HG02642 (cell line): ENCODE measurements around the gene SCAPER.
"Not testable (repeated sequence)": the region's sequence is repeated elsewhere in the genome, so short reads cannot be mapped to it uniquely, and the experiment has no call there.

Source experiments
- ATAC-seq: cut with Tn5 transposase; IDR thresholded peaks from one replicate; pipeline ENCODE4 v1.9.1; 2021; ENCODE audit warnings: mild to moderate bottlenecking; ENCODE audit not compliant: unreplicated experiment, poor library complexity

The SCAPER gene

DNA sequence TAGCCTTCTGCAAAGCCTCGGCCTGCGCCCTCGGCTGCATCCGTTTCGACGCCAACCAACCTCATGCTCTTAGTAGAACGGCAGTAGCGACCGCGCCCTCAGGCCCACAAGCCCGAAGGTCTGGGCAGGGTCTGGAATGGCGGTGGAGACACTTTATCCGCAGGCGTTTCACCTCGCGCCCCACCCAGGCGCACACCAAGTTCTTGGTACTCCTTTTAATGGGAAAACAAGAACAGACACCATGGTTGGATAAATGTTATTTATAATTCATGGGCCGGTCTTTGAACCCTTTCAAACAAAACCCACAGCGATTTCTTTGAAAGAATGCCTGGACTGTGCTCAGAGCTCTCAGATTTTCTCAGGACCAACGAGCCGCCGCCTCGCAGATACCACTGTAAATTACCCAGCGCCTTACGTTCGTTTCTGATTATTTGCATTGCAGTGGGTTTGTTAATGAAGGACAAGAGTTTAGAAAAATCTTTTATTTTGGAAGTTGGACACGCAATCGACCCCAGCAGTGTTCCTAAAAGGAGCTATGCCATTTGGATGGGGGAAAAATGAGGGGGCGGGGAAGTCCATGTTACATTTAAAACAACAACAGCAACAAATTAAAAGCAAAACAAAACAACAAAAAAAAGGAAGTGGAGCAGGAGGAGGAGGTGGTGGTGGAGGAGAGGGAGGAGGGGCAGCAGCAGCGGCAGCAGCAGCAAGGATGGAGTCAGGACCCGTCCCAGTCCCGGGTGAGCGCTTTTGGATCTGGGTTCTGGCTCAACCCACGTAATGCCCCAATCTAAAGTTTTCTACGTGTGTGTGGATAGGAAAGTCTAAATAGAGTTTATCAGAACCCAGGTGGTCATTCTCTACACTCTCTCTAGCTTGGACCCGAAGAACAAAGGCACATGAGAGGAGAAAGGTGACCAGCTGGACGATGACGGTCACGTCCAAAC is 569.6 kb downstream of the SCAPER start:
- no peak for ATAC-seq

DNA sequence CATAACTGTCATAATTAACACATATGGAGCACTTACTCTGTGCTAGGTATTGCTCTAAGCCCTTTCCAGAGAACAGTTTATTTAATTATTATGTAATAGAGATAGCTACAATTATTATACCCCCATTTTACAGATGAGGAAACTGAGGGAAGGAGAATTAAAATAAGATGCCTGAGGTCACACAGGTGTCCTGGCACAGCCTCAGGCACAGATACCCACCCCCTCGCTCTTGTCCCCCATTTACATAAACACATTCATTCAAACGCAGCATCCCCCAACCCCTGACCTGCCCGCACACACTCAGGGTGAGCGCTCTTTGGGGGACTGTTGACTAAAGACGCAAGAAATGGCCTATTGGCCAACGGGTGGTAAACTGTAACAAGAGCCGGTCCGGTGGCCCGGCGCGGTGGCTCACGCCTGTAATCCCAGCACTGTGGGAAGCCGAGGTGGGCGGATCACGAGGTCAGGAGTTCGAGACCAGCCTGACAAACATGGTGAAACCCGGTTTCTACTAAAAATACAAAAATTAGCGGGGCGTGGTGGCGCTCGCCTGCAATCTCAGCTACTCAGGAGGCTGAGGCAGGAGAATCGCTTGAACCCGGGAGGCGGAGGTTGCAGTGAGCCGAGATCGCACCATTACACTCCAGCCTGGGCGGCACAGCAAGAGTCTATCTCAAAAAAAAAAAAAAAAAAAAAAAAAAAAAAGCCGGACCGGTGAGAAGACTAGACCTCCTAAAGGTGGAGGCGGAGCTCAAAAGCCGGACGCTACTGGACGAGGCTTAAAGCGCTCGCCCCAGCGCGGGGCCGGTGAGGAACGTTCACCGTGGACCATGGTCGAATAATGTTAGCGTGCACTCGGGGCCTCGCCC is 570.5 kb downstream of the SCAPER start:
- no peak for ATAC-seq

DNA sequence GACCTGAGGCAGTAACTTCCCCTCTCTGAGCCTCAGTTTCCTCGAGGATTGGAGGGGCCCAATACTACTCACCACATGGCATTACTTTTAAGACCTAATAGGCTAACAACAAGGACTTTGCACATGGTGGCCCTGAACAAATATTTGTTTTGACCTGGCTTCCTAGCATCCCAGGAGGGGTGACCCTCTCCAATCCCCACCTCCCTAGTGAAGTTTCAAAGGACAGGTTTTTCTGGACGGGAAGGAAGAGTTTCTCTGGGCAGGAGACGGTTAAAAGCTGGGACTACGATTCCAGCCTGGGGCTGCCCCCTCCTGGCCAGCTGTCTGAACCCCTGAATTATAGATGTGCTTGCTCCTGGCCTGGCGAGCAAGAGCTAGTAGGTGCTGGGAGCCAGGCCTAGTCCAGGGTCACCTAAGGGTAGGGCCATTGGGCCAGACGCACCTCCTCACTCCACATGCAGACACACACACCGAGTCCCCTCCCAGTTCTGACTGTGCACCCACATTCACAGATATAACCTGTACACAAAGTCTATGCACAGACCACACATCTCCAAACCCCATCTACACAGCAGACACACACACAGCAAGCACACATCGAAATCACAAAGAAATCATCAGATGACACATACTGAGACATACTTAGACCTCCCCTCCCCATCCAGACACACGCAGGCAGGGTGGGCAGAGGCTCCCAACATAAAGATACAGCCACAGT is 571.3 kb downstream of the SCAPER start:
- no peak for ATAC-seq

DNA sequence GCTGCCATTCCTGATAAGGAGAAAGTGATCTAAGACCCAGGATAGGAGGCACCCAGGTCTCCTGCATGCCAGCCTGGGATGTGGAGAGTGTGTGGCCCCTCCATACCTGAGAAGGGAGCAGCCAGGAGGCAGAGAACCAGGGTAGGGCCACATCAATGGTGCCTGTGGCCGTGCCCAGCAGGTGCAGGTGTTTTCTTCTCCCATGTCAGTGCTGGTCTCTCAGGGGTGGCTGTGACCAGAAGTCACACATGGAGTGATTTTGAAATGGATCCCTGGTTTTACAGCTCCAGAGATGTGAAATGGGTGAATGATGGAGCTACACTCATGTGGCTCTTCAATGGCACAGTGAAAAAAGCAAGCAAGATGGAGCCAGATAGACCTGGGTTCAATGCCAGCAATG is 571.8 kb downstream of the SCAPER start:
- no peak for ATAC-seq

DNA sequence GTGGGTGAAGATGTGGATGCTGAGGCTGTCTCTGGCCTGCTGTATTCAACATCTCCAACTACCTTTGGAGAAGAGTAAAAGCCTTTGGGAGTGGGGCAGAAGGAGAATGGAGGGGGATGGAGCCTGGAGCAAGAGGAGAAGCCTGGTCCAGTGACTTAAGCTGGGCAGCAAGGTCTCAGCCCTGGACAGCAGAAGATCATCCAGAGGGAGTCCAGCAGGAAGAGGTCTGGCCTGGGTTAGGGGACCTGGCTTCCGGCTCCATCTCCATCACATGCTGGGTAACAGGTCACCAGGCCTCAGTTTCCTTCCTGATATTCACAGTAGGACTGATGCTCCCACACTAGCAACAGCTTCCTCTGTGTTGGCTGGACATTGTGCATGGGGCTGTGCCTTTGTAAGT is 572.3 kb downstream of the SCAPER start:
- ATAC-seq, result no peak

DNA sequence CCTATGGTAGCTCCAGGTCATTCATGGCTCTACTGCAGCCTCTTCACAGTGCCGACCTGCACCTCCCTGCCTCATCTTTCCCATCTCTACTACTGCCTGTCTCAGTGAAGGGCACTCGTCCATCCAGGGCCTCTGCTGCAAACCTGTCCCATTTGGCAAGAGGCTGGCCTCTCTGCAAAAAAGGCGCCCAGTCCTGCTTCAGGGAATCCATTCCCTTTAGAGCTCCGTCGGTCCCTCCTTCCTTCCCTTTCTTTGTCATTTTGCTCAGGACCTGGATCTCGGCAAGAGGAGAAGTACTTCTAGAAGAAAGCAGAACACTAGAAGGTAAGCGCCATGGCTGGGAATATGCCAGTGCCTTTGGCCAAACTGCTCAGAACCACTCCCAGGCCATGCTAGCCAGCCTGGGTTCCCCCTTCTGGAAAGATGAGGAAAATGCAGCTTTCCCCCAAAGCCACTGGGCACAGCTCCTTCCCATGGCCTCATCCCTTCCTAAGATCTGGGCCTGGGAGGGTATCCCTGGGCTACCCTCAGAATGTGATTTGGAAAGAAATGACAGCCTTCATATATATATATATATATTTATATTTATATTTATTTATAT is 575.0 kb downstream of the SCAPER start:
- no peak for ATAC-seq

DNA sequence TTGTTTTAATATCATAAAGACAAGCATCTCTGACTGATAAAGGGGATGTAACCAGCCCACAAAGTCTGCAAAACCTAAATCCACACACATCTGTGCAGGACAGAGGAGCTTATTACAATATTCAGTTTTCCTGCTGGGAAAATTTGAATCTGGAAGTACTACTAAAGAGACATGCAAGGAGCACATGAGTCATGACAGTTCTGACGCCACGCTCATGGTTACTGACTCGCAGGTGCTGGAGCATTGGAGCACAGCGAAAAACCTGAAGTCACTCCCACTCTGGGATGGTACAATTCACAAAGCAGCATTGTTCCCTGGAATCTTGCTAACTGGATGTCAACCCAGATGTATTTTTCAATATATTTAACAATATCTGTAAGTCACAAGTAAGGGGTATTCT is 576.2 kb downstream of the SCAPER start:
- no peak for ATAC-seq

DNA sequence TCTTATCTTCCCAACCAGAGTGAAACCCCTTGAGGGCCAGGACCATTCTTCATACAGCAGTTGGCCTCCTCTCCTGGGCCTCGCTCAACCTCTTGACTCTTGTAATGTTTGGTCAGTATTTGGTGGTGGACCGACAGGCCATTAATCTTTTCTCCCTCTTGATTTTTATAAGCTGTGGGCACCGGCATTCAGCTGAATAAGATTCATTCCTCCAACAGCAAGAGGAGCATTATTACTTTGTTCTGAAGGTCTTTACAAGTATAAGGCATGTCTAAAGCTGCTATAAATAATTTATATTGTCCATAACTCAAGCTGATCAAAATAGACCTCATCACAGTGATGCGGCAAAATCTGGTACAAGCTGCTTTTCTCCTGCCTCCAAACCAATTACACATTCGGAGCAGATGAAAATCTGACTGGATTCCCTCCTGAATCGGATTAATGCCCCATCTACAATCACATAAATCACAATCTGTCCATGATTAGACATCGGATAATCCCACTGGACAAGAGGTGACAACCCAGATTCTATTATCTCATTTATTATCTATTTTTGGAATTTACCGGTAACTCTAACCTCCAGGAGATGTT is 576.9 kb downstream of the SCAPER start:
- no peak for ATAC-seq

DNA sequence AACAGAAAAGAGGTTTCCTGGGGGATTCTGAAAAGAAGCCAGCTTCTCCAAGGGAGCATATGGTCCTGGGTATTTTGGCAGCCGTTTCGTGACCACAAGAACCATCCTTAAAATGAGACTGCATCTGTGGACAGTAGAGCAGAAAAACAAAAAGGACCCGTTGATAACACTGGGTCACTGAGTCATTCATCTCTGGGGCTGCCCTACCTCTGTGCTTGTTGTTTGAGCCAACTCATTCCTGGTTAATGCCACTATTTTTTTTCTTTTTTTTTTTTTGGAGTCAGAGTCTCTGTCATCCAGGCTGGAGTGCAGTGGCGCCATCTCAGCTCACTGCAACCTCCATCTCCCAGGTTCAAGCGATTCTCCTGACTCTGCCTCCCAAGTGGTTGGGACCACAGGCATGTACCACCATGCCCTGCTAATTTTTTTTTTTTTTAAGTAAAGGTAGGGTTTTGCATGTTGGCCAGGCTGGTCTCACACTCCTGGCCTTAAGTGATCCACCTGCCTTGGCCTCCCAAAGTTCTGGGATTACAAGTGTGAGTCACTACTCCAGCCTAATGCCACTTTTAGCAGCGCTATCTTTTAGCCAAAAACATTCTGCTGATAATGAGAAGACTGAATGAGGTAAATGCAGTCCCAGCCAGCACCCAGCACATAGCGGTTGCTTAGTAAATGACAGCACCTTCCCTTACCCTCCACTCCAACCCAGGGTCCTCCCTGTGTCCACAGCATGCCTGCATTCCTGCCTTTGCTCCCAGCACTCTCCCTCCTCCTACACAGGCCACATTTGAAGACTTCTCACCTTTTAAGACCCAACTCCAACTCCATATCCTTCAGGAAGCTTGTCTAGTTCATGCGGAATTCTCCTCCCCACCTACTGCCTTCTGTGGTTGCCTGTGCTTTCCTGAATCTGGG is 577.7 kb downstream of the SCAPER start:
- ATAC-seq, result no peak

DNA sequence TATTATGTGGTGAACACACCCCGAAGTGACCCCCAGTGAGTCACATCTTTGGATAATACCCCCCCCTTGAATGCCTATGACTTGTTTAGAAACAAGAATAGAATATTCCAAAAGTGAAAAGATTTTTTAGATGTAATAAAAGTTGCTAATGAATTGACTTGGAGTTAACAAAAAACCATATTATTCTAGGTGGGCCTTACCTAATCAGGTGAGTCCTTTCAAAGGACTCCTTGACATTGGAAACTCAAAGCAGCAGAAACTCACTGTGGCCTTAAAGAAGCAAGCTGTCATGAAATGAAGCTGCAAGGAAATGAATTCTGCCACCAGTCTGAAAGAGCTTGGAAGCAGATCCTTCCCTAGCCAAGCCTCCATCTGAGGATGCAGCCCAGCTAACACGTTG is 579.4 kb downstream of the SCAPER start:
- no peak for ATAC-seq

DNA sequence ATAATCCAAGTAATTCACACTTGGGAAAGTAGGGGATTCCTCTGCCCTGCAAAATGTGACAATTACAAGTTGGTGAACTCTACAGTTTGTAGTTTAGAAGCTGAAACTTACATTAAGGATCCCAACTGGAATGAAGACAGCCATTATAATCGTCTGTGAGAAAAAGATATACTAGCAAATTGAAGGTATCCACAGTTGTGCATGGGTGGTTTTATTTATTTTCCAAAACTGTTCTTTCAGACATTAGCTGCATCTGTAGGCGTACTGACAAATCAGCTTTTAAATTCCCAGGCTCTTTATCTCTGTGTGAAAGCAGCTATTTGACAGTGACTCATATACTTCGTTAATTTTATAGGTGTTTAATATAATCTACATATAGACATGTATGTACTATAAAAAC is 581.1 kb downstream of the SCAPER start:
- ATAC-seq, result no peak

DNA sequence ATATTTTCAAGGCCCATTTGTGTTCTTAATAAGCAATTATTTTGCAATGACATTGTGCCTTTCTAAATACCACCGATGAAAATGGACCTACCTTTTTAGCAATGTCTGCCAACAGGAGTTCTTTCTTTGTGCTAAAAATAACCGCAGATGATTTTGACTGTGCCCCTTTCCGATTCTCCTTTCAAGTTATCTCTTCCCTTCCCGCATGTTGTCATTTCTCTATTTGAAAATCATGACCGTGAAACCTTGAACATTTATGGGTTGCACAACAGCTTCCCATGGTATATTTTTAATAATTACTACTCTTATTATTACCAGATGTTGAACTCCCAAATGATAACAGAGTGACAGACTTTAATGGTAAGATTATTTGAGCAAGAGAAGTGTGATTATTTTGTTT is 583.5 kb downstream of the SCAPER start:
- ATAC-seq, result no peak

DNA sequence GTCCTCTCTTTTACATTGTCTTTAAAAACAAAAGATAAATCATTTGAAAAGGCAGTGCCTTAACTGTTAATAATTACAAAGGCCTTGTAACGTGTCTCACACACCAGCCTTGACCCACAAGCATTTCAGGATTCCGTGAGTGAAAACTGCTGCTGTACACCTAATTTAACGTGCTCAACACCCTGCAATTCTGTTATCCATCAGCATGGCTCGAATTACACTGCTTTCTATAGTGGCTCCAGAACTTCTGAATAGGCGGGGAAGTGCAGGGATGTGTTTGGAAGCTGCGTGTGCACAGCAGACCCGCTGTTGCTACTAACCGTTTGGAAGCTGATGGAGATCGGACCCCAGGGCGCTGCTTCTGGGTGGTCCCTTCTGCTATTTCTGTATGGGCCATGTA is 584.0 kb downstream of the SCAPER start:
- no peak for ATAC-seq

DNA sequence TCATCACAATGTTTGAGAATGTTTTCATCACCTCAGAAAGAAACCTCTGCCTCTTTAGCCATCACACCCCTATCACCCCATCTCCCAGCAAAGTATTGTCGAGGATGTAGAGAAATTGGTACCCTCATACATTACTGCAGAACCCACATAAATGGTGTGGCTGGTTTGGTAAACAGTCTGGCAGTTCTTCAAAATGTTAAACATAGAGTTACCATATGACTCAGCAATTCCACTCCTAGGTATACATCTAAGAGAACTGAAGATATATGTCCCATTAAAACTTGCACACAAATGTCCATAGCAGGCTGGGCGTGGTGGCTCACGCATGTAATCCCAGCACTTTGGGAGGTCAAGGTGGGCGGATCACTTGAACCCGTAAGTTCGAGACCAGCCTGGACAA is 585.1 kb downstream of the SCAPER start:
- ATAC-seq, result no peak

DNA sequence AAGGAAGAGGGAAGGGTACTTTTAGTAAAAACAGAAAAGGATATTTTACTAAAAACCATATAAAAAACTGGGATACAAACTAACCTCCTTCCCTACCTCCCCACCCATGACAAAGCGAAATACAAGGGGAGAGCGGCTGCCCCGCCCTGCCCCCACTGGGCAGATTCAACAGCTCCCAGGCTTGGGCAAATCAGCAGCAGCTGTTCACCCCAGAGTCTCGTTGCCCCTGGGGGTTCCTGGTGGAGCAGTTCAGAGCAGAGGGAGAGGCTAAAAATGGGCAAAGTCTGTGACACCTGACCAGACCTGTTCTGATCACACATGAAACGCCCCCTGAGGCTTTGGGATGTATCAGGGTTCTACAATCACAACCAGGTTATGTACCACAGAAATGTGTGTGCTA is 591.4 kb downstream of the SCAPER start:
- ATAC-seq, result no peak

DNA sequence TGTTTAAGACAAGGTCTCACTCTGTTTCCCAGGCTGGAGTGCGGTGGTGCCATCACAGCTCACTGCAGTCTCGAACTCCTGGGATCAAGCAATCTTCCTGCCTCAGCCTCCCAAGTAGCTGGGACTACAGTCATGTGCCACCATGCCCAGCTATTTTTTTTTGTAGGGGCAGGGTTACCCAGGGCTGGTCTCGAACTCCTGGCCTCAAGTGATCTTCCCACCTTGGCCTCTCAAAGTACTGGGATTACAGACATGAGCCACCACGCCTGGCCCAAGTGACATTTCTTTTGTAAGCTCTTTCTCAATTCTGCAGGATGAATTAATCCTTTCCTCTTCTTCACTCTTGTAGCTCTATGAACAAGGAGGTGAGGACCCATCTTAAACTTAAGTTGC is 592.0 kb downstream of the SCAPER start:
- ATAC-seq, result not testable (repeated sequence)

DNA sequence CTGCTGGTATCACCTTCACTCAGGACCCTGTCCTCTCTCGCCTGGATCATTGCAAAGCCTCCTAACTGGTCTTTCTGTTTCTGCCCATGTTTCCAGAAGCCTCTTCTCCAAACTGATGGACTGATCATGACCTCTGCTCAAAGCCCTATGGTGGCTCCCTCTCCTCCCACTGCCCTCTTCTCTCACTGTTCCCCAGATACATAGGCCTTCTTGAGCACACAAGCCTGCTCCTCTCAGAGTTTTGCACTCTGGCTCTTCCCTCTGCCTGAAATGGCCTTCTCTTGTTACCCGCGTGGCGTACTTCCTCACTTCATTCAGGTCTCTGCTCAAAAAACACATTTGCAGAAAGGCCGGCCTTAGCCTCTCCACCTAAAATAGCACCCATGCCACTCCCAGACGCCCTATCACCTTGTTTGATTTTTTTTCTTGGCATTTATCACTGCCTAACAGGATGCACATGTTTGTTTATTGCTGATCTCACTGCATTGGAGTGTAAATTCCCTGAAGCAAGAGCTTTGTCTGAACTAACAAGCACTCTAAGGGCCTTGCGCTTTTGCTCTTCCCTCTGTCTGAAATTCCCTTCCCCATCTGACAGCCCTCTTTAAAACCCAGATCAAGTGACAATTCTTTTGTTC is 592.5 kb downstream of the SCAPER start:
- ATAC-seq, result no peak

DNA sequence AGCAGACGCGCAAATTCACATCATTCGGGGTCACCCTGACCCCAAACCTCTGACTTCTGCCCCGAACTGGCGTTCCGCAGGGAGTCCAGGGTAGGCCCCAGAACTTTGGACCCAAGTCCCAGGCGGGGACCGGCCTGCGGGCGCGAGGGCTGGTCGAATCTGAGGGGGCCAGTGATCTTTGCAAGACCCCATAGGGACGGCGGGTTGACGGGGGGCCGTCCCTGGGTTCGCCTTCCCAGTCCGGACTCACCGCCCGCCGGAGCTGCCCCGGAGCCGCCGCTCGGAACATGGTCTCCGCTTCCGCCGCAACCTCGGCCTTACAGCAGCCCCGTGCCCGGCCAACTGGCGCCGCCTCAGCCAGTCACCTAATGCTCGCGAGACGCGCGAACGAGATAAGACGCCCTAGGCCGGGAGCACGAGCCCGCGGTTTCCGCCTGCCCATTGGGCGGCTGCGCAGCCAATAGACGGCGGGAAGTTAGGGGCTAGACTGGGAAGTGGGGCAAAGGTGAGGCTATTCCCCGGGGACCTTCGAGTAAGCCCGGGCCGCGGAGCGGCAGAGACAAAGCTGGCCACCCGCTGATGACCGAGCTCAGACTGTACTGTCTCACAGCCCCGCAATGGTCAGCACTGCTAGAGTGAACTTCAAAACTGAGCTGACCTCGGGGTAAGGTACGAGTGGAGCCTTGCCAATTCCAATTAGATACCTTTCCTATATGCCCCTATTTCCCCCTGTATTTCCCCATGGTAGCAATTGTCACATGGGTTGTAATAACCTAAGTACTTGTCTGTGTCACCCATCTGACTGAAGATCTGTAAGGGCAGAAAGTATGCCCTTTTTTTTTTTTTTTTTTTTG is 593.8 kb downstream of the SCAPER start, which contains the start of gene ETFA:
Gene ETFA (minus strand): TSS at position 370 of the 854 bp plus-strand sequence. CDS start 81 bp downstream, at position 289.
- ATAC-seq, result peak; percentile 99
